ENCODE measurements around the gene HOGA1. TPM values are rescaled to one million over a fixed set of nuclear protein-coding genes. Genes with fewer than 3 reads are reported as not detected.

HOGA1 gene
- total RNA-seq, 1 donor, result 0.86 TPM

GRCh38 chr10:97540669-97541500 lies 43.3 kb upstream of the HOGA1 start:
- H3K4me3 ChIP-seq (ENCODE audit: low read depth, low read length), result no peak overlapping the region
- TF ChIP-seq CTCF (IDR thresholded peaks at IDR 0.05; ENCODE audit: insufficient read depth, low read depth, low read length), result no peak
- DNase-seq (ENCODE audit: low read depth), result no peak

- no peak for TF ChIP-seq CTCF (IDR thresholded peaks at IDR 0.05; ENCODE audit: insufficient read depth, low read depth, low read length)
- no peak overlapping the region for H3K4me3 ChIP-seq (ENCODE audit: low read depth, low read length)
- peak; percentile 93 for DNase-seq (ENCODE audit: low read depth)
Measured at GRCh38 chr10:97542169-97543024, 41.8 kb upstream of the HOGA1 start.

GRCh38 chr10:97543025-97543546 lies 41.1 kb upstream of the HOGA1 start:
- no peak overlapping the region for H3K4me3 ChIP-seq (ENCODE audit: low read depth, low read length)

GRCh38 chr10:97546456-97547270 lies 37.5 kb upstream of the HOGA1 start:
- TF ChIP-seq CTCF (IDR thresholded peaks at IDR 0.05; ENCODE audit: insufficient read depth, low read depth, low read length), result no peak

More at GRCh38 chr10:97543025-97543546, 41.1 kb upstream of the HOGA1 start:
- TF ChIP-seq CTCF (IDR thresholded peaks at IDR 0.05; ENCODE audit: insufficient read depth, low read depth, low read length), result no peak
- peak; percentile 92 for DNase-seq (ENCODE audit: low read depth)

GRCh38 chr10:97547271-97547600 lies 37.0 kb upstream of the HOGA1 start:
- no peak for TF ChIP-seq CTCF (IDR thresholded peaks at IDR 0.05; ENCODE audit: insufficient read depth, low read depth, low read length)
- no peak for DNase-seq (ENCODE audit: low read depth)
- H3K4me3 ChIP-seq (ENCODE audit: low read depth, low read length), result no peak overlapping the region

More at GRCh38 chr10:97546456-97547270, 37.5 kb upstream of the HOGA1 start:
- H3K4me3 ChIP-seq (ENCODE audit: low read depth, low read length), result no peak overlapping the region
- no peak for DNase-seq (ENCODE audit: low read depth)

- DNase-seq (ENCODE audit: low read depth), result no peak
- TF ChIP-seq CTCF (IDR thresholded peaks at IDR 0.05; ENCODE audit: insufficient read depth, low read depth, low read length), result no peak
Measured at GRCh38 chr10:97547962-97548361, 36.2 kb upstream of the HOGA1 start.

More at GRCh38 chr10:97547962-97548361, 36.2 kb upstream of the HOGA1 start:
- H3K4me3 ChIP-seq (ENCODE audit: low read depth, low read length), result no peak overlapping the region

Measured in fibroblast of villous mesenchyme (primary cell).